Measurements from ENCODE around the gene GRB10.

GRCh38 chr7:50594734-50595485 is 187.8 kb downstream of the GRB10 start:
- TF ChIP-seq CTCF (IDR thresholded peaks at IDR 0.05) (no peak), ZFX (IDR thresholded peaks at IDR 0.05; ENCODE audit: borderline replicate concordance) (no peak)
